Psoas muscle (tissue), 8 donors: ENCODE results near the gene LRRC10B. TPM values are rescaled to one million over a fixed set of nuclear protein-coding genes. Genes with fewer than 3 reads are reported as not detected.
A peak's percentile ranks its signal among the peaks of the same experiment; 100 is the strongest.

Experiments
- ATAC-seq, 4 donors: fragments of 200-7000 bp; cut with Tn5 transposase; one replicate each; pipeline ENCODE4 v1.9.1; 2020; ENCODE audit warnings: moderate library complexity in 3 of 4, mild to moderate bottlenecking in 2 of 4
- DNase-seq, 2 donors: peaks; one replicate each; pipeline ENCODE4 v3.0.0-alpha.2; 2020
- H3K27ac ChIP-seq: fragments of 200-600 bp; one replicate; pipeline ENCODE4 v1.8.0; 2022
- H3K27me3 ChIP-seq, 3 donors: fragments of 200-600 bp in 1 of 3; one replicate each; pipeline versions ENCODE4 v1.6.1 to v1.8.0; 2013 to 2022; ENCODE audit warnings: low read length in 2 of 3, mild to moderate bottlenecking in 2 of 3, moderate library complexity in 1 of 3; ENCODE audit not compliant: insufficient read depth in 3 of 3
- H3K36me3 ChIP-seq, 2 donors: fragments of 200-600 bp in 1 of 2; one replicate each; pipeline versions ENCODE4 v1.6.1 to v1.8.0; 2013 to 2022; ENCODE audit warnings: low read depth in 1 of 2, mild to moderate bottlenecking in 1 of 2, moderate library complexity in 1 of 2; ENCODE audit not compliant: insufficient read depth in 1 of 2
- H3K4me1 ChIP-seq: fragments of 200-600 bp; one replicate; pipeline ENCODE4 v1.8.0; 2022
- H3K4me3 ChIP-seq: fragments of 200-600 bp; one replicate; pipeline ENCODE4 v1.8.0; 2022; ENCODE audit warnings: mild to moderate bottlenecking
- H3K9me3 ChIP-seq: fragments of 200-600 bp; one replicate; pipeline ENCODE4 v1.8.0; 2022
- WGBS, 3 donors: extraction: QIAGEN DNeasy Blood & Tissue Kit; methylation state at CpG; one replicate each; pipeline versions ENCODE4 v1.1.6 to v1.1.7; 2013; 5-methylcytosine and 5-hydroxymethylcytosine counted together
- intact Hi-C, 2 donors: fragments of 100-400 bp; cut with DNase I; formaldehyde crosslinking; loops; one replicate each; pipeline versions ENCODE4 v1.11.0 to v1.14.2; 2022
- polyA plus RNA-seq, 3 donors: library from polyadenylated mRNA; stranded (reverse); fragments of 200-250 nt; gene quantifications; one replicate each; pipeline ENCODE4 v1.2.3, GENCODE V29; 2013
- total RNA-seq, 4 donors: library from RNA; stranded (reverse); fragmentation: NEBNext Ultra II Directional in 2 of 4; extraction: Animal tissue kit (Norgen Biotek cat#: 25700) in 2 of 4; gene quantifications; one replicate each; pipeline versions ENCODE4 v1.2.1 to v1.2.4, GENCODE V29; 2021 to 2023
- TF ChIP-seq, protein P1 (sequence below): fragments of 200-600 bp; IDR thresholded peaks from one replicate; pipeline ENCODE4 v1.8.0; 2022; ENCODE audit warnings: antibody characterized with exemption
- donor health status: healthy with polysubstance abuse.
- donor health status: DM: no; HTN: no; CAD: no; lungs with moderate emphysema.
- donor health status: Bipolar disorder and iron deficiency.
- donor health status: healthy.
- donor health status: DM: yes; HTN: yes; CAD: no.
- donor health status: DM: no; HTN: no; CAD: no.
- donor health status: DM: no; HTN: no; CAD: no.
- donor health status: DM: yes; HTN: yes; CAD: no.

Gene LRRC10B
- total and polyA plus RNA-seq, 7 donors = 0.24 to 2.1 (median 0.52) TPM; not detected in 1

DNA sequence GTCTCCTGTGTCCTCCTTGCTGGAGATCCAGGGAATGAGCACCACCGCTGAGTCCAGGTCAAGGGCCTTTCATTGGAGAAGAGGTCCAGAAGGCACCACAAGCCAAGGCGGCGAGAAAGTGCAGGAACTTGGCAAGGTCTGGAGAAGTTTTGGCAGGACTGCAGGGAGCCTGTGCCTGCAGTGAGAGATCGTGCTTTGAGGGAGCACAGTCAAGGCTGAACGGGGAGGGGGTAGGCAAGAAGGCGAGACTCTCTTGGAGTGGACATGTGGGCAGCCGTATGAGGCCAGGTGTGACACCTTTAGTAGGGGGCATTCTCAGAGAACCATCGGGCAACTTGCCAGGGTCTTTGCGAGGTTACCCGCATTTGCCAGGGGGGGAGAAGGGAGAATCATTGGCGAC lies 30.5 kb downstream of the LRRC10B start:
- Histone ChIP-seq H3K4me1 (peaks cover 5% of the 10 kb centered on the region), H3K9me3 (no peaks in the 10 kb centered on the region), H3K36me3 (no peaks in the 10 kb centered on the region), H3K27ac (no peak overlapping the region), H3K4me3 (no peak overlapping the region), H3K27me3 (peaks cover 0 to 15% (median 0%) of the 10 kb centered on the region in 3 donors)
- DNase-seq (no peak), ATAC-seq (no peak)
- WGBS, 3 donors = 39 to 63% (median 46%) methylated on average over 11 of the region's 11 CpGs
- TF ChIP-seq, protein P1, sequence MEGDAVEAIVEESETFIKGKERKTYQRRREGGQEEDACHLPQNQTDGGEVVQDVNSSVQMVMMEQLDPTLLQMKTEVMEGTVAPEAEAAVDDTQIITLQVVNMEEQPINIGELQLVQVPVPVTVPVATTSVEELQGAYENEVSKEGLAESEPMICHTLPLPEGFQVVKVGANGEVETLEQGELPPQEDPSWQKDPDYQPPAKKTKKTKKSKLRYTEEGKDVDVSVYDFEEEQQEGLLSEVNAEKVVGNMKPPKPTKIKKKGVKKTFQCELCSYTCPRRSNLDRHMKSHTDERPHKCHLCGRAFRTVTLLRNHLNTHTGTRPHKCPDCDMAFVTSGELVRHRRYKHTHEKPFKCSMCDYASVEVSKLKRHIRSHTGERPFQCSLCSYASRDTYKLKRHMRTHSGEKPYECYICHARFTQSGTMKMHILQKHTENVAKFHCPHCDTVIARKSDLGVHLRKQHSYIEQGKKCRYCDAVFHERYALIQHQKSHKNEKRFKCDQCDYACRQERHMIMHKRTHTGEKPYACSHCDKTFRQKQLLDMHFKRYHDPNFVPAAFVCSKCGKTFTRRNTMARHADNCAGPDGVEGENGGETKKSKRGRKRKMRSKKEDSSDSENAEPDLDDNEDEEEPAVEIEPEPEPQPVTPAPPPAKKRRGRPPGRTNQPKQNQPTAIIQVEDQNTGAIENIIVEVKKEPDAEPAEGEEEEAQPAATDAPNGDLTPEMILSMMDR = no peak
- intact Hi-C loops = no loop called here

DNA sequence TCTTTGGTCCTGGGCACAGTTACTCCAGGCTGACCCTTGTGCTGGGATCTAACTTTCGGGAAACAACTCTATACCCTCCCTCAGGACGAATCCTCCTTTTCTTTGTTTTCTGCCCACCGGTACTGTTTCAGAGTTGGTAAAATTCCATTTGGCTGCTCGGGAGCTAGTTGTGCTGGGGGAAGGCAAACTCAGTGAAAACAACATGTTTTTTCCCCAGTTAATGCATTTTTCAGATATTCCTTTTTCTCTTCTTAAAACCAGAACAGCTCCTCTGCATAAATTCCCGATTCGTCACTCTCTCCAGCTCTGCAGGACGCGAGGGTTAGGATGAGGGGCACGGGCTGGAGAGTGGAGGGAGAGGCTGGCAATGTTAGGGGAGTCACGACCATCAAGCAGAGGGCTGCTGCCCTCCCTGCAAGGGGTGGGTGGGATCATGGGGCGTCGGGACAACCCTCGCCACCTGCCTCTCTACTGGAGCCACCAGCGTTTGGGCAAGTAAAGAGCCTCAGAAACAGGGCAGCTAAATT lies 31.3 kb downstream of the LRRC10B start:
- H3K4me3 ChIP-seq = no peak overlapping the region
- H3K27me3 ChIP-seq = peaks cover 0 to 15% (median 0%) of the 10 kb centered on the region in 3 donors
- WGBS, 3 donors = 33 to 49% (median 47%) methylated on average over 14 of the region's 14 CpGs
- no peak for DNase-seq
- no peaks in the 10 kb centered on the region for H3K9me3 ChIP-seq
- no peak for ATAC-seq
- H3K4me1 ChIP-seq = peaks cover 5% of the 10 kb centered on the region
- no peak overlapping the region for H3K27ac ChIP-seq
- TF ChIP-seq, protein P1 = no peak
- intact Hi-C loops = no loop called here
- H3K36me3 ChIP-seq = no peaks in the 10 kb centered on the region

DNA sequence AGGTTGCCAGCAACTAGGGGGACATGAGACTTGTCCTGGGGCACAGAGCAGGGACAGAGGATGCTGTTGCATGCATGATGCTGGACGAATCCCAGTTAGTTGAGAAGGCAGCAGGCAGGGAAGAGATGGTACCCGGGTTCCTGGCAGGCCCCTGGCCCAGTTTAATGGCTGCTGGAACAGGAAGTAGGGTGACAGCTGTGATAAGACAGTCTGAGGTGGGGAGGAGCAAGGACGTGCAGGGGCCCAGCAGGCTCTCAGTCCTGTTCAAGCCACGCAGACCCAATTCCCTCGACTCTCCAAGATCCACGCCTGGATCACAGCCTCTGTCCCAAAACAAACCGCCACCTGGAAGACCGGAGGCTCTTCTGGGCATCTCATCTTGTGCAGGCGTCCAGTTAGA lies 32.0 kb downstream of the LRRC10B start:
- H3K9me3 ChIP-seq = no peaks in the 10 kb centered on the region
- no peak overlapping the region for H3K27ac ChIP-seq
- peaks cover 5% of the 10 kb centered on the region for H3K4me1 ChIP-seq
- no peak overlapping the region for H3K4me3 ChIP-seq
- intact Hi-C loops = no loop called here
- no peaks in the 10 kb centered on the region for H3K36me3 ChIP-seq
- ATAC-seq (no peak), DNase-seq (no peak)
- TF ChIP-seq, protein P1 = no peak
- peaks cover 0 to 13% (median 0%) of the 10 kb centered on the region in 3 donors for H3K27me3 ChIP-seq
- WGBS, 3 donors = 50 to 67% (median 59%) methylated on average over 9 of the region's 9 CpGs

DNA sequence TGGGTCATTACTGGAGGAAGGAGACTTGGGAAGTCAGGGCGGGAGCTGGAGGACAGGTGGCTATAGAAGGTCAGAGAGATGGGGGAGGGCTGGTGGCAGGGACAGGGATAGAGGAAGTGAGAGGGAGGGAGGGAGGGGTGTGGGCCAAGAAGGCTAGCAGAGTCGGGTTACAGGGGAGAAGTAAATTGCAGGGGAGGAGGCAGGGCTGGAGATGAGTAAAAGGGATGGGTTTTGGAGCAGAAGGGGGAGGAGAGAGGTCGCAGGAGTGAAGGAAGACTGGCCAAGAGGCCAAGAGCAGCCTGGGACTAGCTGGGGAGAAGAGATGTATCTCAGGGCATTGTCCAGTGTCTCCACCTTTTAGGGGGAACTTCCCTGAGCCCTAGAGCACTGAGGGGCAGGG lies 33.0 kb downstream of the LRRC10B start:
- ATAC-seq (peak in 3 of 4 donors; percentile 15 to 61 (median 29)), DNase-seq (no peak)
- Histone ChIP-seq H3K36me3 (no peaks in the 10 kb centered on the region), H3K4me3 (no peak overlapping the region), H3K27ac (no peak overlapping the region), H3K27me3 (peaks cover 0 to 11% (median 0%) of the 10 kb centered on the region in 3 donors), H3K9me3 (no peaks in the 10 kb centered on the region), H3K4me1 (peaks cover 5% of the 10 kb centered on the region)
- intact Hi-C loops = no loop called here
- 13 to 27% (median 15%) methylated on average over 3 of the region's 3 CpGs for WGBS, 3 donors
- TF ChIP-seq, protein P1 = no peak

DNA sequence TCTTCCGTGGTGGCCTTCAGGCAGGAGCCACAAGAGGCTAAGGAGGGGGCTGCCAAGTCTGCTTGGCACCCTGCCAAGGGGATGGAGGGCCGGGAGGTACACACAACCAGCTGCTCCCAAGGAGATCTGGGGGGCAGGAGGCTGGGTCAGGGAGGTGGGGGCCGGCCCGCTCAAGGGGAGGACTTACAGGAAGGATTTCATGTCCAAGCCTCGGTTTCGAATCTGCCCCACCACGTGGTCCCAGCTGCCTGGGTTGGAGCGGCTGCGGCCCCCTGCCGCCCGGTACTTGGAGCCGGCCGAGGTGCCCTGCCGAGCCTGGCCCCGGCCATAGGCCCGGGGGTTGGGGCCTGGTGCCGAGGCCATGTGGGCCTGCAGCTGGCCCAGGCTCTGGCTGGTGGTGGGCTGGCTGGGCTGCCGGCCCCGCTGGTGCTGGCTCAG lies 33.5 kb downstream of the LRRC10B start:
- 15 to 26% (median 22%) methylated on average over 16 to 19 of the region's 19 CpGs for WGBS, 3 donors
- Histone ChIP-seq H3K27me3 (peaks cover 0 to 11% (median 0%) of the 10 kb centered on the region in 3 donors), H3K27ac (no peak overlapping the region), H3K9me3 (no peaks in the 10 kb centered on the region), H3K4me3 (no peak overlapping the region), H3K4me1 (peaks cover 5% of the 10 kb centered on the region), H3K36me3 (no peaks in the 10 kb centered on the region)
- TF ChIP-seq, protein P1 = no peak
- intact Hi-C loops = no loop called here
- no peak for ATAC-seq
- no peak for DNase-seq
